ENCODE results near the gene IGF1R. TPM values are rescaled to one million over a fixed set of nuclear protein-coding genes. Genes with fewer than 3 reads are reported as not detected.

Gene IGF1R
- total RNA-seq, 2 donors from 2014 or later, result 115 to 119 TPM

- Histone ChIP-seq H3K4me3 (ENCODE audit: low read length) (no peak overlapping the region), H3K27me3 (ENCODE audit: control insufficient read depth, insufficient read depth, low read length, poor library complexity, severe bottlenecking) (no peaks in the 10 kb centered on the region), H3K36me3 (ENCODE audit: control insufficient read depth, insufficient read depth, low read length) (no peaks in the 10 kb centered on the region), H3K9me3 (ENCODE audit: control insufficient read depth, low read length) (peaks cover 15% of the 10 kb centered on the region), H3K4me1 (ENCODE audit: control insufficient read depth, insufficient read depth, low read length) (no peaks in the 10 kb centered on the region), H3K9ac (ENCODE audit: extremely low read depth, low read length, poor library complexity, severe bottlenecking) (no peak overlapping the region), H3K27ac (ENCODE audit: low read depth, low read length) (no peak overlapping the region)
- no peak for TF ChIP-seq CTCF (conservative IDR thresholded peaks at IDR 0.05)
- Mint-ChIP-seq H3K36me3 (ENCODE audit: low read depth) (no peaks in the 10 kb centered on the region), H3K27me3 (ENCODE audit: insufficient read depth) (peaks cover 5% of the 10 kb centered on the region), H3K9me3 (peaks cover 20% of the 10 kb centered on the region), H3K27ac (no peak overlapping the region), H3K4me3 (no peak overlapping the region), H3K4me1 (no peaks in the 10 kb centered on the region)
- DNase-seq, result no peak
- 87 to 95% methylated on average over 2 of the region's 2 CpGs for WGBS, 2 experiments (ENCODE audit: insufficient coverage in 1 of 2, insufficient read length in 1 of 2)
Measured at GRCh38 chr15:98983334-98983733, 335.0 kb downstream of the IGF1R start.

- WGBS, 2 experiments (ENCODE audit: insufficient coverage in 1 of 2, insufficient read length in 1 of 2), result 87 to 100% methylated on average over 1 of the region's 1 CpG
- Mint-ChIP-seq H3K4me3 (no peak overlapping the region), H3K27ac (no peak overlapping the region), H3K36me3 (ENCODE audit: low read depth) (no peaks in the 10 kb centered on the region), H3K4me1 (no peaks in the 10 kb centered on the region), H3K9me3 (peaks cover 20% of the 10 kb centered on the region), H3K27me3 (ENCODE audit: insufficient read depth) (peaks cover 22% of the 10 kb centered on the region)
- no peak overlapping the region for H3K27ac ChIP-seq (ENCODE audit: low read depth, low read length)
- H3K36me3 ChIP-seq (ENCODE audit: control insufficient read depth, insufficient read depth, low read length), result no peaks in the 10 kb centered on the region
- no peak for TF ChIP-seq CTCF (conservative IDR thresholded peaks at IDR 0.05)
- H3K9ac ChIP-seq (ENCODE audit: extremely low read depth, low read length, poor library complexity, severe bottlenecking), result no peak overlapping the region
- no peak overlapping the region for H3K4me3 ChIP-seq (ENCODE audit: low read length)
- no peaks in the 10 kb centered on the region for H3K4me1 ChIP-seq (ENCODE audit: control insufficient read depth, insufficient read depth, low read length)
- DNase-seq, result no peak
- H3K9me3 ChIP-seq (ENCODE audit: control insufficient read depth, low read length), result peaks cover 15% of the 10 kb centered on the region
- H3K27me3 ChIP-seq (ENCODE audit: control insufficient read depth, insufficient read depth, low read length, poor library complexity, severe bottlenecking), result no peaks in the 10 kb centered on the region
Measured at GRCh38 chr15:98986281-98986680, 337.9 kb downstream of the IGF1R start.

GRCh38 chr15:98994892-98995291 lies 346.6 kb downstream of the IGF1R start:
- no peak for DNase-seq
- peaks cover 6% of the 10 kb centered on the region for H3K9me3 ChIP-seq (ENCODE audit: control insufficient read depth, low read length)
- H3K27ac ChIP-seq (ENCODE audit: low read depth, low read length), result no peak overlapping the region
- H3K27me3 ChIP-seq (ENCODE audit: control insufficient read depth, insufficient read depth, low read length, poor library complexity, severe bottlenecking), result no peaks in the 10 kb centered on the region
- Mint-ChIP-seq H3K36me3 (ENCODE audit: low read depth) (no peaks in the 10 kb centered on the region), H3K4me3 (no peak overlapping the region), H3K4me1 (no peaks in the 10 kb centered on the region), H3K9me3 (peaks cover 8% of the 10 kb centered on the region), H3K27me3 (ENCODE audit: insufficient read depth) (peaks cover 21% of the 10 kb centered on the region), H3K27ac (no peak overlapping the region)
- H3K4me3 ChIP-seq (ENCODE audit: low read length), result no peak overlapping the region
- H3K9ac ChIP-seq (ENCODE audit: extremely low read depth, low read length, poor library complexity, severe bottlenecking), result no peak overlapping the region
- H3K4me1 ChIP-seq (ENCODE audit: control insufficient read depth, insufficient read depth, low read length), result no peaks in the 10 kb centered on the region
- no peaks in the 10 kb centered on the region for H3K36me3 ChIP-seq (ENCODE audit: control insufficient read depth, insufficient read depth, low read length)
- no peak for TF ChIP-seq CTCF (conservative IDR thresholded peaks at IDR 0.05)
- 80 to 96% methylated on average over 1 to 2 of the region's 2 CpGs for WGBS, 2 experiments (ENCODE audit: insufficient coverage in 1 of 2, insufficient read length in 1 of 2)
